Adrenal gland (tissue), 12 donors: ENCODE measurements around the gene MAPKAPK5. TPM values are rescaled to one million over a fixed set of nuclear protein-coding genes. Genes with fewer than 3 reads are reported as not detected.

Source experiments
- DNase-seq, 7 donors: peaks; one replicate each; pipeline ENCODE4 v3.0.0-alpha.2; 2019 to 2020
- H3K27ac ChIP-seq, 5 donors: fragments of 200-600 bp; sonication (generic) in 4 of 5; 1 replicate in 3 of 5; 2 replicates in 2 of 5; pipeline versions ENCODE4 v1.5.1 to v1.8.0; 2016 to 2020; ENCODE audit warnings: mild to moderate bottlenecking in 1 of 5
- H3K27me3 ChIP-seq: fragments of 200-600 bp; 2 replicates; pipeline ENCODE4 v1.8.0; 2021
- H3K36me3 ChIP-seq, 2 donors: fragments of 200-600 bp; replicated peaks in 1 of 2; 1 replicate in 1 of 2; 2 replicates in 1 of 2; pipeline versions ENCODE4 v1.5.1 to v1.8.0; 2018 to 2022
- H3K4me1 ChIP-seq, 2 donors: fragments of 200-600 bp; replicated peaks in 1 of 2; 1 replicate in 1 of 2; 2 replicates in 1 of 2; pipeline versions ENCODE4 v1.5.1 to v1.8.0; 2018 to 2021
- H3K4me3 ChIP-seq, 4 donors: fragments of 200-600 bp; sonication (generic) in 3 of 4; one replicate each; pipeline ENCODE4 v1.5.1; 2016 to 2018
- H3K9me3 ChIP-seq, 3 donors: fragments of 200-600 bp; sonication (generic) in 1 of 3; replicated peaks in 1 of 3; 1 replicate in 2 of 3; 2 replicates in 1 of 3; pipeline versions ENCODE4 v1.5.1 to v1.8.0; 2016 to 2021
- CTCF ChIP-seq, 6 experiments: fragments of 450-650 bp in 4 of 6; fragments of 200-600 bp in 2 of 6; sonication (generic) in 1 of 6; IDR thresholded peaks; 1 replicate in 5 of 6; 2 replicates in 1 of 6; pipeline versions ENCODE4 v1.5.1 to v1.8.0; 2016 to 2021; ENCODE audit warnings: antibody characterized with exemption in 6 of 6, mild to moderate bottlenecking in 2 of 6, moderate library complexity in 1 of 6
- POLR2A ChIP-seq, 2 donors: fragments of 450-650 bp; IDR thresholded peaks; one replicate each; pipeline ENCODE4 v1.6.1; 2017; ENCODE audit warnings: antibody characterized with exemption in 2 of 2, mild to moderate bottlenecking in 2 of 2, moderate library complexity in 1 of 2
- WGBS, 4 donors: extraction: QIAGEN DNeasy Blood & Tissue Kit in 2 of 4; methylation state at CpG; one replicate each; pipeline versions ENCODE4 v1.1.5 to v1.1.7; 2013 to 2017; 5-methylcytosine and 5-hydroxymethylcytosine counted together
- intact Hi-C, 2 donors: fragments of 100-400 bp; cut with DNase I; formaldehyde crosslinking; loops; one replicate each; pipeline versions ENCODE4 v1.14.1 to v1.15.0; 2022 to 2023
- polyA plus RNA-seq, 3 donors: library from polyadenylated mRNA; stranded (reverse); fragments of 200-250 nt in 2 of 3; fragments of 350-450 nt in 1 of 3; fragmentation: Illumina TruSeq in 1 of 3; extraction: RNeasy Lipid Tissue Mini Kit (QIAGEN cat#74804) in 1 of 3; gene quantifications; one replicate each; pipeline ENCODE4 v1.2.3, GENCODE V29; 2013 to 2014
- total RNA-seq, 9 donors: library from RNA; depleted of rRNA in 4 of 9; stranded (reverse); fragments of >200 nt in 4 of 9; fragments of 120-200 nt in 1 of 9; fragmentation: NEBNext Ultra II Directional in 1 of 9; extraction: Animal tissue kit (Norgen Biotek cat#: 25700) in 1 of 9; gene quantifications; one replicate each; pipeline versions ENCODE4 v1.1.0 to v1.2.4, GENCODE V29; 2013 to 2023
- donor health status: healthy with polysubstance abuse.
- donor health status: Bipolar disorder and iron deficiency.
- donor health status: DM: yes; HTN: yes; CAD: no.
- donor health status: DM: no; HTN: no; CAD: no.
- donor health status: DM: no; HTN: no; CAD: no.
- donor health status: DM: yes; HTN: yes; CAD: no.

MAPKAPK5 gene
- total and polyA plus RNA-seq, 12 donors = 13.8 to 62.1 (median 45.7) TPM

GRCh38 chr12:111825509-111825908, 16.5 kb upstream of the MAPKAPK5 start:
- no peak overlapping the region for H3K27ac ChIP-seq
- H3K9me3 ChIP-seq = no peaks in the 10 kb centered on the region
- H3K36me3 ChIP-seq = no peaks in the 10 kb centered on the region
- intact Hi-C loops = no loop called here
- no peak overlapping the region for H3K4me3 ChIP-seq
- 73 to 85% (median 77%) methylated on average over 4 to 5 of the region's 5 CpGs for WGBS, 4 donors
- no peaks in the 10 kb centered on the region for H3K27me3 ChIP-seq
- H3K4me1 ChIP-seq = no peaks in the 10 kb centered on the region
- no peak for TF ChIP-seq CTCF (IDR thresholded peaks at IDR 0.05)
- no peak for TF ChIP-seq POLR2A (IDR thresholded peaks at IDR 0.05)
- DNase-seq = peak in 3 of 7 donors; percentile 1 to 35 (median 8)

GRCh38 chr12:111826316-111826715, 15.7 kb upstream of the MAPKAPK5 start:
- Histone ChIP-seq H3K9me3 (no peaks in the 10 kb centered on the region), H3K36me3 (no peaks in the 10 kb centered on the region), H3K27me3 (no peaks in the 10 kb centered on the region), H3K4me3 (no peak overlapping the region), H3K27ac (no peak overlapping the region), H3K4me1 (no peaks in the 10 kb centered on the region)
- 37 to 81% (median 64%) methylated on average over 3 of the region's 3 CpGs for WGBS, 4 donors
- no peak for TF ChIP-seq CTCF (IDR thresholded peaks at IDR 0.05)
- no peak for TF ChIP-seq POLR2A (IDR thresholded peaks at IDR 0.05)
- intact Hi-C loops = no loop called here
- DNase-seq = peak in 1 of 7 donors; percentile 0

- Histone ChIP-seq H3K27me3 (no peaks in the 10 kb centered on the region), H3K36me3 (no peaks in the 10 kb centered on the region), H3K9me3 (no peaks in the 10 kb centered on the region), H3K4me1 (no peaks in the 10 kb centered on the region), H3K4me3 (no peak overlapping the region), H3K27ac (no peak overlapping the region)
- intact Hi-C loops = no loop called here
- TF ChIP-seq POLR2A (IDR thresholded peaks at IDR 0.05) (no peak), CTCF (IDR thresholded peaks at IDR 0.05) (no peak)
- peak in 2 of 7 donors; percentile 12 to 20 for DNase-seq
- WGBS, 4 donors = 48 to 64% (median 57%) methylated on average over 2 of the region's 2 CpGs
Measured at GRCh38 chr12:111826992-111827391, 15.0 kb upstream of the MAPKAPK5 start.

- no peak for DNase-seq
- 84 to 90% (median 85%) methylated on average over 4 of the region's 4 CpGs for WGBS, 4 donors
- no peaks in the 10 kb centered on the region for H3K4me1 ChIP-seq
- H3K9me3 ChIP-seq = no peaks in the 10 kb centered on the region
- no peak overlapping the region for H3K27ac ChIP-seq
- no peak overlapping the region for H3K4me3 ChIP-seq
- TF ChIP-seq CTCF (IDR thresholded peaks at IDR 0.05) (no peak), POLR2A (IDR thresholded peaks at IDR 0.05) (no peak)
- intact Hi-C loops = no loop called here
- no peaks in the 10 kb centered on the region for H3K27me3 ChIP-seq
- H3K36me3 ChIP-seq = no peaks in the 10 kb centered on the region
Measured at GRCh38 chr12:111827907-111828306, 14.1 kb upstream of the MAPKAPK5 start.
